K562 (cell line): ENCODE results near the gene ZFP36. TPM values are rescaled to one million over a fixed set of nuclear protein-coding genes. Genes with fewer than 3 reads are reported as not detected.

ENCODE experiments used
- ATAC-seq: fragments of 200-7000 bp; cut with Tn5 transposase; 3 replicates; pipeline ENCODE4 v1.9.1; 2020; ENCODE audit warnings: moderate library complexity
- BruUV-seq: library from RNA; stranded (reverse); fragments of 400-500 nt; replicated peaks from 2 replicates; lab custom pipeline; 2021; lab: Mats Ljungman, UMichigan
- CTCF ChIA-PET: fragments of 300-600 bp; formaldehyde crosslinking; extraction: SDS; loops from one replicate; lab custom pipeline; 2021; ENCODE audit warnings: low intra/inter-chr PET ratio; lab: Yijun Ruan, JAX
- POLR2A ChIA-PET: fragments of 300-600, 350-650 bp; sonication (Branson Sonifier 250); formaldehyde crosslinking; extraction: SDS; loops from one replicate; lab custom pipeline; 2021; ENCODE audit warnings: antibody characterized with exemption, inconsistent platforms; lab: Yijun Ruan, JAX
- DNase-seq, 4 experiments: peaks; one replicate each; pipeline versions ENCODE4 v3.0.0 to v3.0.0-alpha.2; 2011 to 2018; ENCODE audit warnings: low spot score in 3 of 4, mixed read lengths in 3 of 4; ENCODE audit errors: extremely low read depth in 1 of 4
- FAIRE-seq: peaks from 2 replicates; lab custom pipeline; 2011; peaks lifted over from hg19 to GRCh38; lab: Jason Lieb, UNC
- H2AFZ ChIP-seq: 2 replicates; pipeline ENCODE4 v1.6.0; 2011; ENCODE audit warnings: low read depth, low read length, control low read depth, inconsistent platforms
- H3K27ac ChIP-seq: fragments of 200-600 bp; 3 replicates; pipeline ENCODE4 v1.8.0; 2011; ENCODE audit warnings: low read depth, mild to moderate bottlenecking, control low read depth, inconsistent platforms, low read length, moderate library complexity, mixed read lengths; ENCODE audit errors: extremely low read depth
- H3K27me3 ChIP-seq, 2 experiments: fragments of 300-600 bp in 1 of 2; 2 replicates in 1 of 2; 3 replicates in 1 of 2; pipeline versions ENCODE4 v1.6.0 to v1.8.0; 2011; ENCODE audit warnings: inconsistent platforms in 2 of 2, low read length in 2 of 2, mild to moderate bottlenecking in 1 of 2, mixed read lengths in 1 of 2, moderate library complexity in 1 of 2; ENCODE audit not compliant: control insufficient read depth in 2 of 2, insufficient read depth in 2 of 2
- H3K36me3 ChIP-seq: fragments of 300-600 bp; 3 replicates; pipeline ENCODE4 v1.8.0; 2011; ENCODE audit warnings: mild to moderate bottlenecking, low read length, inconsistent platforms; ENCODE audit not compliant: control insufficient read depth, insufficient read depth
- H3K4me1 ChIP-seq, 2 experiments: fragments of 200-600 bp in 1 of 2; replicated peaks in 1 of 2; 2 replicates in 1 of 2; 3 replicates in 1 of 2; pipeline versions ENCODE4 v1.5.1 to v1.8.0; 2011; ENCODE audit warnings: inconsistent platforms in 2 of 2, low read length in 2 of 2, mild to moderate bottlenecking in 1 of 2, mixed read lengths in 1 of 2, moderate library complexity in 1 of 2; ENCODE audit not compliant: control insufficient read depth in 2 of 2, insufficient read depth in 2 of 2
- H3K4me2 ChIP-seq: 2 replicates; pipeline ENCODE4 v1.6.1; 2011; ENCODE audit warnings: low read length, control low read depth, inconsistent platforms, mixed read lengths; ENCODE audit not compliant: insufficient read depth
- H3K4me3 ChIP-seq: fragments of 200-600 bp; sonication (generic), shearing (Covaris generic); 2 replicates; pipeline ENCODE4 v1.5.1; 2016; ENCODE audit warnings: control low read depth, inconsistent platforms
- H3K79me2 ChIP-seq: fragments of 200-600 bp; 3 replicates; pipeline ENCODE4 v1.8.0; 2011; ENCODE audit warnings: low read length, inconsistent platforms; ENCODE audit not compliant: control insufficient read depth, insufficient read depth
- H3K9ac ChIP-seq, 2 experiments: 2 replicates each; pipeline versions ENCODE4 v1.6.0 to v1.6.1; 2011; ENCODE audit warnings: low read depth in 2 of 2, low read length in 2 of 2, control low read depth in 1 of 2, inconsistent platforms in 1 of 2, mild to moderate bottlenecking in 1 of 2, mixed read lengths in 1 of 2; ENCODE audit not compliant: insufficient read depth in 1 of 2
- H3K9me1 ChIP-seq: one replicate; pipeline ENCODE4 v1.6.0; 2011; ENCODE audit warnings: inconsistent platforms, mild to moderate bottlenecking, low read length, moderate library complexity; ENCODE audit not compliant: control insufficient read depth, insufficient read depth
- H3K9me3 ChIP-seq: replicated peaks from 2 replicates; pipeline ENCODE4 v1.5.1; 2011; ENCODE audit warnings: low read depth, low read length, inconsistent platforms; ENCODE audit not compliant: control insufficient read depth, insufficient read depth
- H4K20me1 ChIP-seq: replicated peaks from 2 replicates; pipeline ENCODE4 v1.6.1; 2011; ENCODE audit warnings: low read length, inconsistent platforms, mixed read lengths; ENCODE audit not compliant: control insufficient read depth, insufficient read depth
- EP400 ChIP-seq: fragments of 450-650 bp; IDR thresholded peaks from 2 replicates; pipeline ENCODE4 v1.6.1; 2017; ENCODE audit warnings: antibody characterized with exemption, mild to moderate bottlenecking, moderate library complexity
- FOXA3 ChIP-seq, 2 experiments: fragments of 450-650 bp in 1 of 2; sonication (generic) in 1 of 2; formaldehyde crosslinking; IDR thresholded peaks in 1 of 2; conservative IDR thresholded peaks in 1 of 2; 2 replicates each; pipeline versions ENCODE4 v1.4.0 to v1.8.0; 2020 to 2022; ENCODE audit warnings: mild to moderate bottlenecking in 2 of 2, missing genetic modification reagents in 1 of 2
- HDAC2 ChIP-seq: fragments of 450-650 bp; IDR thresholded peaks from 2 replicates; pipeline ENCODE4 v1.6.1; 2016; ENCODE audit warnings: mild to moderate bottlenecking
- JUN ChIP-seq, 2 experiments: sonication (generic) in 1 of 2; formaldehyde crosslinking in 1 of 2; IDR thresholded peaks; 2 replicates each; pipeline versions ENCODE4 v1.6.1 to v1.8.0; 2012 to 2022; ENCODE audit warnings: borderline replicate concordance in 2 of 2, mild to moderate bottlenecking in 2 of 2, improper control_type of control experiment in 1 of 2, low read depth in 1 of 2, low read length in 1 of 2, missing genetic modification reagents in 1 of 2
- KDM1A ChIP-seq, 2 experiments: fragments of 450-650 bp; IDR thresholded peaks; 2 replicates each; pipeline ENCODE4 v1.6.1; 2016; ENCODE audit warnings: mild to moderate bottlenecking in 2 of 2
- LEF1 ChIP-seq: fragments of 450-650 bp; IDR thresholded peaks from 2 replicates; pipeline ENCODE4 v1.6.1; 2016; ENCODE audit warnings: mild to moderate bottlenecking
- MTA1 ChIP-seq: fragments of 450-650 bp; IDR thresholded peaks from 2 replicates; pipeline ENCODE4 v1.6.1; 2017; ENCODE audit warnings: borderline replicate concordance
- NEUROD1 ChIP-seq: fragments of 150-350 bp; IDR thresholded peaks from 2 replicates; pipeline ENCODE4 v1.6.1; 2014; ENCODE audit warnings: borderline replicate concordance, low read length, low read depth; ENCODE audit not compliant: partially characterized antibody
- PHB ChIP-seq: fragments of 250-450 bp; sonication (Bioruptor Pico); IDR thresholded peaks from 2 replicates; pipeline ENCODE4 v1.5.0; 2021
- POLR2G ChIP-seq: fragments of 200-400 bp; formaldehyde crosslinking; IDR thresholded peaks from 2 replicates; pipeline ENCODE4 v1.6.1; 2017; ENCODE audit warnings: low read depth, mild to moderate bottlenecking, antibody characterized with exemption, low read length, moderate library complexity
- SMARCC2 ChIP-seq: fragments of 450-650 bp; IDR thresholded peaks from 2 replicates; pipeline ENCODE4 v1.6.1; 2017; ENCODE audit warnings: antibody characterized with exemption, moderate library complexity, mild to moderate bottlenecking, low read depth
- ZEB2 ChIP-seq: fragments of 450-650 bp; IDR thresholded peaks from 2 replicates; pipeline ENCODE4 v1.6.1; 2016
- ZZZ3 ChIP-seq: fragments of 450-650 bp; IDR thresholded peaks from 2 replicates; pipeline ENCODE4 v1.6.1; 2016; ENCODE audit warnings: antibody characterized with exemption, mild to moderate bottlenecking, moderate library complexity
- WGBS: fragments of 100-300 bp; shearing (Covaris generic); methylation state at CpG from one replicate; pipeline ENCODE4 v1.1.6; 2016; ENCODE audit warnings: low coverage, mixed read lengths; ENCODE audit not compliant: insufficient coverage; ENCODE audit errors: missing lambda C conversion rate; 5-methylcytosine and 5-hydroxymethylcytosine counted together
- in situ Hi-C: fragments of 300-500 bp; cut with MboI; formaldehyde crosslinking; loops from 4 replicates; pipeline ENCODE4 v1.15.0; 2018; ENCODE audit warnings: inconsistent platforms, mixed read lengths
- intact Hi-C: fragments of 100-400 bp; cut with micrococcal nuclease; formaldehyde crosslinking; loops from 2 replicates; pipeline ENCODE4 v1.14.2; 2022
- polyA plus RNA-seq, 8 experiments: library from polyadenylated mRNA; depleted of rRNA in 4 of 8; stranded (reverse) in 5 of 8; unstranded in 3 of 8; fragments of >200 nt; fragmentation: Nextera tagmentation in 2 of 8; fragmentation: Illumina TruSeq in 1 of 8; extraction: Ambion mirVana in 2 of 8; extraction: Trizol in 1 of 8; gene quantifications; 2 replicates each; pipeline versions ENCODE4 v1.2.1 to v1.2.3, GENCODE V29; 2011 to 2014; ENCODE audit warnings: inconsistent platforms in 1 of 8, missing spikeins in 1 of 8
- total RNA-seq, 7 experiments: library from RNA; depleted of rRNA in 6 of 7; stranded (reverse); fragments of >200 nt in 6 of 7; fragmentation: Illumina TruSeq in 2 of 7; extraction: Trizol in 2 of 7; gene quantifications; 2 replicates each; pipeline versions ENCODE4 v1.2.1 to v1.2.3, GENCODE V29; 2011 to 2021; ENCODE audit warnings: low replicate concordance in 1 of 7
- TF ChIP-seq, protein P1 (sequence below): fragments of 250-450 bp; sonication (Bioruptor Pico); IDR thresholded peaks from 2 replicates; pipeline ENCODE4 v1.4.0; 2020; ENCODE audit warnings: borderline replicate concordance

The ZFP36 gene
- total and polyA plus RNA-seq, 9 of the 15 experiments (the other 6 are each of a cell fraction or from before 2014, with no cell fraction given), result 1.0 to 20.1 (median 3.5) TPM

DNA sequence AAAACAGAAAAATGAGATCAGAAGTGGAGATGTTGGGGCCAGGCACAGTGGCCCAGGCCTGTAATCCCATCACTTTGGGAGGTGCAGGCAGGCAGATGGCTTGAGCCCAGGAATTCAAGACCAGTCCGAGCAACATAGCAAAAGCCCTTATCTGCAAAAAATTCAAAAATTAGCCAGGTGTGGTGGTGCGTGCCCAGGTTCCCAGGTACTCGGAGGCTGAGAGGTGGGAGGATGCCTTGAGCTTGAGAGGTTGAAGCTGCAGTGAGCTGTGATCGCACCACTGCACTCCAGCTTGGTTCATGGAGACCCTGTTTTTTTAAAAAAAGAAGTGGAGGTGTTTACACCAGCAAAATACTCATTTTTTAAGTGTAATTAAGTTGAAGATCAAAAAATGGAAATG, 6.6 kb upstream of the ZFP36 start:
- no peak for ATAC-seq
- Histone ChIP-seq H3K27ac (no peak overlapping the region), H2AFZ (no peak overlapping the region), H3K4me2 (no peak overlapping the region), H3K4me1 (peaks cover 48 to 66% of the 10 kb centered on the region in 2 experiments), H3K27me3 (no peaks in the 10 kb centered on the region), H3K36me3 (peaks cover 13% of the 10 kb centered on the region; the same call in 1 of the 3 replicates), H4K20me1 (no peaks in the 10 kb centered on the region), H3K4me3 (no peak overlapping the region), H3K9ac (0 out of 4 replicates have a peak overlapping the region, but pooled peaks of 1 of the 2 experiments have one; percentile 12), H3K9me3 (no peaks in the 10 kb centered on the region), H3K9me1 (peaks cover 3% of the 10 kb centered on the region), H3K79me2 (peaks cover 6% of the 10 kb centered on the region; the same call in 2 of the 3 replicates)
- no TSS peak for BruUV-seq
- in situ Hi-C loops (no loop called here), intact Hi-C loops (no loop called here)
- TF ChIP-seq LEF1 (no peak), PHB (CRISPR knock-in tag) (no peak), POLR2G (0 out of 2 replicates have a peak, but pooled peaks have one; percentile 10)
- 91% methylated on average over 4 of the region's 4 CpGs for WGBS
- ChIA-PET CTCF (interaction anchor here (4.4 kb wide), 1 partner anchor 12 kb away, joined by 74 read pairs; the partner anchor contains the start of gene PLEKHG2), POLR2A (no interaction called here)
- no peak for DNase-seq
- FAIRE-seq, result no peak

DNA sequence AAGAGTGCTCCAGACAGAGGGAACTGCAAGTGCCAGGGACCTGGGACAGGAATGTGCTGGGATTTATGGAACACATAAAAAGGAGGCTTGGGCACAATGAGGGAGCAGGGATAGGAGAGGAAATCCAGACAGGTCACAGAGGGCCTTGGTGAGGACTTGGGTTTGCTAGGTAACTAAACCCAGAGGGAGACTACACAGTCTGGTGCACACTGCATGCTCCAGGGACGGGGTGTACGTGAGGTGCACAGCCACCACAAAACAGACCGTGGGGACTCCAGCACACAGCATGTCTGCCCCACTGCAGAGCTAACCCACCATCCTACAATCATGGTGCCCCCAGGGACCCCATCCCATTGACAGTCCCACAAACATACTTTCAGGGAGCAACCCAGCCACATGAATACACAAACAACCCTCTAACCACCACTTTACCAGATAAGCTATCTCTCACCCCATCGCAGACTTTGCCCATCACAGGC, 5.5 kb upstream of the ZFP36 start:
- Histone ChIP-seq H3K27me3 (no peaks in the 10 kb centered on the region), H3K4me1 (peaks cover 57 to 75% of the 10 kb centered on the region in 2 experiments), H3K36me3 (peaks cover 10% of the 10 kb centered on the region; the same call in 1 of the 3 replicates), H2AFZ (peak overlapping the region; percentile 86; the same call in 1 of the 2 replicates), H3K4me2 (peak overlapping the region; percentile 80; the same call in 1 of the 2 replicates), H3K27ac (peak overlapping the region; percentile 98; the same call in 2 of the 3 replicates), H3K9me1 (peaks cover 3% of the 10 kb centered on the region), H3K4me3 (no peak overlapping the region), H3K9me3 (no peaks in the 10 kb centered on the region), H4K20me1 (no peaks in the 10 kb centered on the region), H3K79me2 (peaks cover 6% of the 10 kb centered on the region; the same call in 2 of the 3 replicates), H3K9ac (peak overlapping the region; percentile 90 to 96; a peak in 3 of 4 replicates)
- FAIRE-seq, result no peak
- intact Hi-C loops, result no loop called here
- ATAC-seq, result no peak
- POLR2A ChIA-PET, result interaction anchor here (0.8 to 2.3 kb wide), 5 partner anchors 10 to 993 kb away, joined by 3 to 23 read pairs (median 3); partner anchors contain the start of genes MED29, PAF1 and RPS16
- DNase-seq, result peak in 1 of 4 experiments; percentile 28
- BruUV-seq, result no TSS peak
- in situ Hi-C loops, result no loop called here
- CTCF ChIA-PET, result interaction anchor here (2.5 kb wide), 1 partner anchor 11 kb away, joined by 10 read pairs; the partner anchor contains the start of gene PLEKHG2
- WGBS, result 13% methylated on average over 4 of the region's 4 CpGs
- TF ChIP-seq EP400 (no peak), ZZZ3 (no peak), HDAC2 (0 out of 2 replicates have a peak, but pooled peaks have one; percentile 47), FOXA3 (CRISPR knock-in tag; conservative IDR thresholded peaks at IDR 0.05 in 1 of 2, IDR thresholded peaks at IDR 0.05 in 1 of 2) (0 out of 4 replicates have a peak, but pooled peaks of 1 of the 2 experiments have one; percentile 43), MTA1 (peak; percentile 57; the same call in 1 of the 2 replicates), ZEB2 (peak; percentile 57), NEUROD1 (no peak), SMARCC2 (0 out of 2 replicates have a peak, but pooled peaks have one; percentile 32), KDM1A (IDR thresholded peaks at IDR 0.05) (no peak), JUN (IDR thresholded peaks at IDR 0.05; ENCODE audit: borderline replicate concordance, low read depth, low read length) (0 out of 2 replicates have a peak, but pooled peaks have one; percentile 47), JUN (CRISPR knock-in tag; IDR thresholded peaks at IDR 0.05; ENCODE audit: borderline replicate concordance) (no peak)
- TF ChIP-seq, protein P1, sequence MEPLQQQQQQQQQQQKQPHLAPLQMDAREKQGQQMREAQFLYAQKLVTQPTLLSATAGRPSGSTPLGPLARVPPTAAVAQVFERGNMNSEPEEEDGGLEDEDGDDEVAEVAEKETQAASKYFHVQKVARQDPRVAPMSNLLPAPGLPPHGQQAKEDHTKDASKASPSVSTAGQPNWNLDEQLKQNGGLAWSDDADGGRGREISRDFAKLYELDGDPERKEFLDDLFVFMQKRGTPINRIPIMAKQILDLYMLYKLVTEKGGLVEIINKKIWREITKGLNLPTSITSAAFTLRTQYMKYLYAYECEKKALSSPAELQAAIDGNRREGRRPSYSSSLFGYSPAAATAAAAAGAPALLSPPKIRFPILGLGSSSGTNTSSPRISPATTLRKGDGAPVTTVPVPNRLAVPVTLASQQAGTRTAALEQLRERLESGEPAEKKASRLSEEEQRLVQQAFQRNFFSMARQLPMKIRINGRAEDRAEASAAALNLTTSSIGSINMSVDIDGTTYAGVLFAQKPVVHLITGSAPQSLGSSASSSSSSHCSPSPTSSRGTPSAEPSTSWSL, result no peak
